ENCODE results near the gene LDAF1. TPM values are rescaled to one million over a fixed set of nuclear protein-coding genes. Genes with fewer than 3 reads are reported as not detected.
"Not testable (repeated sequence)": the region's sequence is repeated elsewhere in the genome, so short reads cannot be mapped to it uniquely, and the experiment has no call there.

The LDAF1 gene
- total RNA-seq, 1 donor from 2014 or later = 25.4 TPM

- Mint-ChIP-seq H3K27ac (ENCODE audit: unreplicated experiment) (no peak within 1 kb of the TSS), H3K27me3 (ENCODE audit: low read depth) (peaks cover 7% of the 10 kb centered on the region)
- DNase-seq (ENCODE audit: low read depth, low spot score) = no peak
Observed at GRCh38 chr16:21150375-21151001, 8.0 kb upstream of the LDAF1 start, which contains the start of gene DNAH3. TSS of gene DNAH3 (minus strand) at chr16:21150846. CDS start at chr16:21150319, 527 bp downstream.

GRCh38 chr16:21152160-21153030 lies 6.1 kb upstream of the LDAF1 start:
- H3K4me3 Mint-ChIP-seq; DNase-seq (ENCODE audit: low read depth, low spot score); H3K9me3 Mint-ChIP-seq; H3K27me3 Mint-ChIP-seq (ENCODE audit: low read depth); H3K27ac Mint-ChIP-seq (ENCODE audit: unreplicated experiment); H3K36me3 Mint-ChIP-seq (ENCODE audit: low read depth); H3K4me1 Mint-ChIP-seq: not testable (repeated sequence)

More at GRCh38 chr16:21150375-21151001, 8.0 kb upstream of the LDAF1 start, which contains the start of gene DNAH3:
- no peaks in the 10 kb centered on the region for H3K9me3 Mint-ChIP-seq
- no peaks in the 10 kb centered on the region for H3K4me1 Mint-ChIP-seq
- TF ChIP-seq, protein P1, sequence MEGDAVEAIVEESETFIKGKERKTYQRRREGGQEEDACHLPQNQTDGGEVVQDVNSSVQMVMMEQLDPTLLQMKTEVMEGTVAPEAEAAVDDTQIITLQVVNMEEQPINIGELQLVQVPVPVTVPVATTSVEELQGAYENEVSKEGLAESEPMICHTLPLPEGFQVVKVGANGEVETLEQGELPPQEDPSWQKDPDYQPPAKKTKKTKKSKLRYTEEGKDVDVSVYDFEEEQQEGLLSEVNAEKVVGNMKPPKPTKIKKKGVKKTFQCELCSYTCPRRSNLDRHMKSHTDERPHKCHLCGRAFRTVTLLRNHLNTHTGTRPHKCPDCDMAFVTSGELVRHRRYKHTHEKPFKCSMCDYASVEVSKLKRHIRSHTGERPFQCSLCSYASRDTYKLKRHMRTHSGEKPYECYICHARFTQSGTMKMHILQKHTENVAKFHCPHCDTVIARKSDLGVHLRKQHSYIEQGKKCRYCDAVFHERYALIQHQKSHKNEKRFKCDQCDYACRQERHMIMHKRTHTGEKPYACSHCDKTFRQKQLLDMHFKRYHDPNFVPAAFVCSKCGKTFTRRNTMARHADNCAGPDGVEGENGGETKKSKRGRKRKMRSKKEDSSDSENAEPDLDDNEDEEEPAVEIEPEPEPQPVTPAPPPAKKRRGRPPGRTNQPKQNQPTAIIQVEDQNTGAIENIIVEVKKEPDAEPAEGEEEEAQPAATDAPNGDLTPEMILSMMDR (conservative IDR thresholded peaks at IDR 0.05) = no peak
- H3K36me3 Mint-ChIP-seq (ENCODE audit: low read depth) = no peaks in the 10 kb centered on the region
- H3K4me3 Mint-ChIP-seq = no peak within 1 kb of the TSS

- not testable (repeated sequence) for H3K9me3 Mint-ChIP-seq; H3K4me3 Mint-ChIP-seq; H3K27me3 Mint-ChIP-seq (ENCODE audit: low read depth); DNase-seq (ENCODE audit: low read depth, low spot score); H3K27ac Mint-ChIP-seq (ENCODE audit: unreplicated experiment); H3K4me1 Mint-ChIP-seq; H3K36me3 Mint-ChIP-seq (ENCODE audit: low read depth)
Observed at GRCh38 chr16:21153124-21153729, 5.2 kb upstream of the LDAF1 start.

DNA sequence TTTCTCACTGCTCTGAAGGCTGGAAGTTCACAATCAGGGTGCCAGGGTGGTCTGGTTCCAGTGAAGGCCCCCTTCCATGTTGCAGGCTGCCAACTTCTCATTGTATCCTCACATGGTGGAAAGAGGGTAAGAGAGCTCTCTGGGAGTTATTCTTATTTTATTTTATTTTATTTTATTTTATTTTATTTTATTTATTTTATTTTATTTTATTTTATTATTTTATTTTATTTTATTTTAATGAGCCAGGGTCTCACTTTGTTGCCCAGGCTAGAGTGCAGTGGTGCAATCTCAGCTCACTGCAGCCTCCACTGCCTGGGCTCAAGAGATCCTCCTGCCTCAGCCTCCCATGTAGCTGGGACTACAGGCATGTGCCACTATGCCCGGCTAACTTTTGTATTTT lies 2.5 kb upstream of the LDAF1 start:
- not testable (repeated sequence) for H3K27ac Mint-ChIP-seq (ENCODE audit: unreplicated experiment); H3K27me3 Mint-ChIP-seq (ENCODE audit: low read depth); H3K4me3 Mint-ChIP-seq; H3K36me3 Mint-ChIP-seq (ENCODE audit: low read depth); H3K9me3 Mint-ChIP-seq; DNase-seq (ENCODE audit: low read depth, low spot score)
- peaks cover 27% of the 10 kb centered on the region for H3K4me1 Mint-ChIP-seq

GRCh38 chr16:21156767-21157467 lies 1.6 kb upstream of the LDAF1 start:
- no peak overlapping the region for H3K27ac Mint-ChIP-seq (ENCODE audit: unreplicated experiment)
- H3K4me3 Mint-ChIP-seq = peak overlapping the region; percentile 84
- TF ChIP-seq, protein P1 (conservative IDR thresholded peaks at IDR 0.05) = peak; percentile 72
- peak; percentile 43 for DNase-seq (ENCODE audit: low read depth, low spot score)
- H3K27me3 Mint-ChIP-seq (ENCODE audit: low read depth) = no peaks in the 10 kb centered on the region
- H3K9me3 Mint-ChIP-seq = no peaks in the 10 kb centered on the region
- no peaks in the 10 kb centered on the region for H3K36me3 Mint-ChIP-seq (ENCODE audit: low read depth)
- peaks cover 27% of the 10 kb centered on the region for H3K4me1 Mint-ChIP-seq

DNA sequence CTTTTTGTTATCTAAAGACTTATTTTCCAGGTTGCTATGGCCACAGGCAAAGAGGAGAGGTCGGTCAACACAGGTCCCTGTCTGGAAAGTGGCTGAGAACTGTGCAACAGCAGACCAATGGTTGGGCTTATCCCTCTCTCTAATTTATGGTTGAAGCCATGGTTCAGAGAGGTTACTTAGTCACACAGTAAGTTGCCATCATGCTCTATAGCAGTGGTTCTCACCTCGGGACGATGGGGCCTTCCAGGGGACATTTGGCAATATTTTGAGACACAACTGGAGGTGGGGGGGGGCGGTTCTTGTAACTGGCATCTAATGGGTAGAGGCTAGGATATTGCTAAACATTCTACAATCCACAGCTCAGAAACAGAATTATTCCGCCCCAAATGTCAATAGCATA lies 842 bp upstream of the LDAF1 start:
- H3K9me3 Mint-ChIP-seq = no peaks in the 10 kb centered on the region
- no peaks in the 10 kb centered on the region for H3K27me3 Mint-ChIP-seq (ENCODE audit: low read depth)
- H3K4me3 Mint-ChIP-seq = peak overlapping the region; percentile 95
- no peak overlapping the region for H3K27ac Mint-ChIP-seq (ENCODE audit: unreplicated experiment)
- H3K4me1 Mint-ChIP-seq = peaks cover 27% of the 10 kb centered on the region
- no peak for DNase-seq (ENCODE audit: low read depth, low spot score)
- H3K36me3 Mint-ChIP-seq (ENCODE audit: low read depth) = no peaks in the 10 kb centered on the region
- TF ChIP-seq, protein P1 (conservative IDR thresholded peaks at IDR 0.05) = no peak
